NT2/D1 (cell line): ENCODE measurements around the gene LUC7L.
"Not testable (repeated sequence)": the region's sequence is repeated elsewhere in the genome, so short reads cannot be mapped to it uniquely, and the experiment has no call there.

Experiments
- SUZ12 ChIP-seq: IDR thresholded peaks from 2 replicates; pipeline ENCODE4 v1.6.1; 2011; ENCODE audit not compliant: insufficient read length, insufficient read depth; ENCODE audit errors: extremely low read depth
- YY1 ChIP-seq: IDR thresholded peaks from 2 replicates; pipeline ENCODE4 v1.6.1; 2011; ENCODE audit not compliant: insufficient read length, insufficient read depth
- ZNF274 ChIP-seq: IDR thresholded peaks from 2 replicates; pipeline ENCODE4 v1.6.1; 2011; ENCODE audit warnings: mild to moderate bottlenecking, low read depth, low read length

DNA sequence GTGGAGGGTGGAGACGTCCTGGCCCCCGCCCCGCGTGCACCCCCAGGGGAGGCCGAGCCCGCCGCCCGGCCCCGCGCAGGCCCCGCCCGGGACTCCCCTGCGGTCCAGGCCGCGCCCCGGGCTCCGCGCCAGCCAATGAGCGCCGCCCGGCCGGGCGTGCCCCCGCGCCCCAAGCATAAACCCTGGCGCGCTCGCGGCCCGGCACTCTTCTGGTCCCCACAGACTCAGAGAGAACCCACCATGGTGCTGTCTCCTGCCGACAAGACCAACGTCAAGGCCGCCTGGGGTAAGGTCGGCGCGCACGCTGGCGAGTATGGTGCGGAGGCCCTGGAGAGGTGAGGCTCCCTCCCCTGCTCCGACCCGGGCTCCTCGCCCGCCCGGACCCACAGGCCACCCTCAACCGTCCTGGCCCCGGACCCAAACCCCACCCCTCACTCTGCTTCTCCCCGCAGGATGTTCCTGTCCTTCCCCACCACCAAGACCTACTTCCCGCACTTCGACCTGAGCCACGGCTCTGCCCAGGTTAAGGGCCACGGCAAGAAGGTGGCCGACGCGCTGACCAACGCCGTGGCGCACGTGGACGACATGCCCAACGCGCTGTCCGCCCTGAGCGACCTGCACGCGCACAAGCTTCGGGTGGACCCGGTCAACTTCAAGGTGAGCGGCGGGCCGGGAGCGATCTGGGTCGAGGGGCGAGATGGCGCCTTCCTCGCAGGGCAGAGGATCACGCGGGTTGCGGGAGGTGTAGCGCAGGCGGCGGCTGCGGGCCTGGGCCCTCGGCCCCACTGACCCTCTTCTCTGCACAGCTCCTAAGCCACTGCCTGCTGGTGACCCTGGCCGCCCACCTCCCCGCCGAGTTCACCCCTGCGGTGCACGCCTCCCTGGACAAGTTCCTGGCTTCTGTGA lies 52.5 kb downstream of the LUC7L start, which contains the start of gene HBA1:
- TF ChIP-seq ZNF274, YY1, SUZ12: not testable (repeated sequence)
